Uterus (tissue), 2 donors: ENCODE measurements around the gene HDC.

Source experiments
- POLR2A ChIP-seq, 2 donors: fragments of 450-650 bp; IDR thresholded peaks; one replicate each; pipeline ENCODE4 v1.6.1; 2016; ENCODE audit warnings: antibody characterized with exemption in 2 of 2, mild to moderate bottlenecking in 1 of 2, moderate library complexity in 1 of 2
- TF ChIP-seq, protein P1 (sequence below), 4 experiments: fragments of 200-600 bp in 2 of 4; fragments of 450-650 bp in 2 of 4; sonication (generic) in 2 of 4; IDR thresholded peaks; one replicate each; pipeline ENCODE4 v1.5.1; 2016 to 2019; ENCODE audit warnings: antibody characterized with exemption in 4 of 4, mild to moderate bottlenecking in 2 of 4, moderate library complexity in 1 of 4

DNA sequence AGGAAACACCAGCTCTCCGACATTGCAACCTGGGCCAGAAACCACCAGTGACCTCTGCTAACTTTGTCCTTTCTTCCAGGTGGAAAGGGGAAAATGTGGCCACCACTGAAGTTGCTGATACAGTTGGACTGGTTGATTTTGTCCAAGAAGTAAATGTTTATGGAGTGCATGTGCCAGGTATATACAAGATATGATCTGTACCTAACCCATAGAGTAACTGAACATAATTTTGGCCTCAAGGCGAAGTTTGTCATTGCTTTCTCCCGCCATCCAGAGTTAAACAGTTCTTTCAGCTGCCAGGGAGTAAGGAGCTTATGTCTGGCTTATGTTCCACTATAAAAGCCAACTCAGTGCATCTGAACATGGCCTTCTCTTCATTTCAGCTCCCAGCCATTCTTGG is 36.7 kb downstream of the HDC start:
- TF ChIP-seq POLR2A (IDR thresholded peaks at IDR 0.05): no peak
- TF ChIP-seq, protein P1, sequence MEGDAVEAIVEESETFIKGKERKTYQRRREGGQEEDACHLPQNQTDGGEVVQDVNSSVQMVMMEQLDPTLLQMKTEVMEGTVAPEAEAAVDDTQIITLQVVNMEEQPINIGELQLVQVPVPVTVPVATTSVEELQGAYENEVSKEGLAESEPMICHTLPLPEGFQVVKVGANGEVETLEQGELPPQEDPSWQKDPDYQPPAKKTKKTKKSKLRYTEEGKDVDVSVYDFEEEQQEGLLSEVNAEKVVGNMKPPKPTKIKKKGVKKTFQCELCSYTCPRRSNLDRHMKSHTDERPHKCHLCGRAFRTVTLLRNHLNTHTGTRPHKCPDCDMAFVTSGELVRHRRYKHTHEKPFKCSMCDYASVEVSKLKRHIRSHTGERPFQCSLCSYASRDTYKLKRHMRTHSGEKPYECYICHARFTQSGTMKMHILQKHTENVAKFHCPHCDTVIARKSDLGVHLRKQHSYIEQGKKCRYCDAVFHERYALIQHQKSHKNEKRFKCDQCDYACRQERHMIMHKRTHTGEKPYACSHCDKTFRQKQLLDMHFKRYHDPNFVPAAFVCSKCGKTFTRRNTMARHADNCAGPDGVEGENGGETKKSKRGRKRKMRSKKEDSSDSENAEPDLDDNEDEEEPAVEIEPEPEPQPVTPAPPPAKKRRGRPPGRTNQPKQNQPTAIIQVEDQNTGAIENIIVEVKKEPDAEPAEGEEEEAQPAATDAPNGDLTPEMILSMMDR (IDR thresholded peaks at IDR 0.05): no peak
